ENCODE measurements around the gene CLINT1. TPM values are rescaled to one million over a fixed set of nuclear protein-coding genes. Genes with fewer than 3 reads are reported as not detected.

The CLINT1 gene
- total RNA-seq, 4 donors from 2014 or later = 77.4 to 124 (median 85.5) TPM

GRCh38 chr5:157835041-157835440, 23.9 kb downstream of the CLINT1 start:
- no peak overlapping the region for H3K27ac ChIP-seq
- peaks cover 15 to 18% of the 10 kb centered on the region in 2 donors for H3K4me1 ChIP-seq
- no peak for TF ChIP-seq CTCF (IDR thresholded peaks at IDR 0.05 in 4 of 5, conservative IDR thresholded peaks at IDR 0.05 in 1 of 5)
- TF ChIP-seq POLR2A (IDR thresholded peaks at IDR 0.05) = no peak
- no peak for DNase-seq
- no peaks in the 10 kb centered on the region for H3K9me3 ChIP-seq
- no peaks in the 10 kb centered on the region for H3K36me3 ChIP-seq
- H3K4me3 ChIP-seq = no peak overlapping the region
- in situ Hi-C loops (cut with MboI; ENCODE audit: low sequenced_read_pairs in 4 of 4) = no loop called here
- H3K27me3 ChIP-seq = no peaks in the 10 kb centered on the region
- intact Hi-C loops (cut with DNase I; ENCODE audit: low total_unique reads) = no loop called here
- no peak for ATAC-seq

- no peak for ATAC-seq
- Histone ChIP-seq H3K27me3 (no peaks in the 10 kb centered on the region), H3K9me3 (no peaks in the 10 kb centered on the region), H3K36me3 (no peaks in the 10 kb centered on the region), H3K4me1 (peaks cover 47 to 58% of the 10 kb centered on the region in 2 donors), H3K4me3 (no peak overlapping the region), H3K27ac (peak overlapping the region in 1 of 4 donors; percentile 3)
- in situ Hi-C loops (cut with MboI; ENCODE audit: low sequenced_read_pairs in 4 of 4) = loop anchor here in 1 of 4 donors (10.0 kb wide), 1 partner anchor 116 kb away; no protein-coding TSS in a partner anchor
- DNase-seq = no peak
- intact Hi-C loops (cut with DNase I; ENCODE audit: low total_unique reads) = loop anchor here (10.0 kb wide), 1 partner anchor 1276 kb away; no protein-coding TSS in a partner anchor
- TF ChIP-seq POLR2A (IDR thresholded peaks at IDR 0.05) (no peak), CTCF (IDR thresholded peaks at IDR 0.05 in 4 of 5, conservative IDR thresholded peaks at IDR 0.05 in 1 of 5) (peak in 2 of 5 experiments; percentile 4 to 39)
These were observed 29.9 kb downstream of the CLINT1 start for GRCh38 chr5:157828944-157829639.

- no peak for DNase-seq
- ATAC-seq = peak in 1 of 2 donors; percentile 27
- peak overlapping the region; percentile 37 to 61 (median 50) for H3K27ac ChIP-seq
- intact Hi-C loops (cut with DNase I; ENCODE audit: low total_unique reads) (loop anchor here (10.0 kb wide), 1 partner anchor 1276 kb away; no protein-coding TSS in a partner anchor), in situ Hi-C loops (cut with MboI; ENCODE audit: low sequenced_read_pairs in 4 of 4) (loop anchor here in 1 of 4 donors (10.0 kb wide), 1 partner anchor 116 kb away; no protein-coding TSS in a partner anchor)
- H3K4me3 ChIP-seq = no peak overlapping the region
- no peaks in the 10 kb centered on the region for H3K36me3 ChIP-seq
- no peaks in the 10 kb centered on the region for H3K9me3 ChIP-seq
- H3K4me1 ChIP-seq = peaks cover 45 to 51% of the 10 kb centered on the region in 2 donors
- H3K27me3 ChIP-seq = no peaks in the 10 kb centered on the region
- no peak for TF ChIP-seq CTCF (IDR thresholded peaks at IDR 0.05 in 4 of 5, conservative IDR thresholded peaks at IDR 0.05 in 1 of 5)
- no peak for TF ChIP-seq POLR2A (IDR thresholded peaks at IDR 0.05)
These were observed 30.6 kb downstream of the CLINT1 start for GRCh38 chr5:157828105-157828943.

GRCh38 chr5:157827423-157827822, 31.5 kb downstream of the CLINT1 start:
- Histone ChIP-seq H3K9me3 (no peaks in the 10 kb centered on the region), H3K27me3 (no peaks in the 10 kb centered on the region), H3K27ac (peak overlapping the region; percentile 37 to 61 (median 45)), H3K4me1 (peaks cover 36 to 47% of the 10 kb centered on the region in 2 donors), H3K4me3 (peak overlapping the region in 1 of 4 donors; percentile 16), H3K36me3 (no peaks in the 10 kb centered on the region)
- in situ Hi-C loops (cut with MboI; ENCODE audit: low sequenced_read_pairs in 4 of 4) = loop anchor here in 1 of 4 donors (10.0 kb wide), 1 partner anchor 117 kb away; no protein-coding TSS in a partner anchor
- DNase-seq = no peak
- ATAC-seq = peak in 1 of 2 donors; percentile 45
- intact Hi-C loops (cut with DNase I; ENCODE audit: low total_unique reads) = loop anchor here (10.0 kb wide), 1 partner anchor 1277 kb away; no protein-coding TSS in a partner anchor
- no peak for TF ChIP-seq POLR2A (IDR thresholded peaks at IDR 0.05)
- TF ChIP-seq CTCF (IDR thresholded peaks at IDR 0.05 in 4 of 5, conservative IDR thresholded peaks at IDR 0.05 in 1 of 5) = no peak

Measured in gastrocnemius medialis (tissue), 4 donors.